Tibial nerve (tissue), 4 donors: ENCODE results near the gene C16orf82.

ENCODE experiments used
- EP300 ChIP-seq, 2 donors: sonication (generic); formaldehyde crosslinking; IDR thresholded peaks; one replicate each; pipeline ENCODE4 v1.6.1; 2017; ENCODE audit warnings: antibody characterized with exemption in 2 of 2, mild to moderate bottlenecking in 1 of 2
- POLR2A ChIP-seq, 2 donors: fragments of 450-650 bp; IDR thresholded peaks; one replicate each; pipeline ENCODE4 v1.6.1; 2017; ENCODE audit warnings: antibody characterized with exemption in 2 of 2, mild to moderate bottlenecking in 2 of 2, moderate library complexity in 2 of 2
- TF ChIP-seq, protein P1 (sequence below), 5 experiments: fragments of 200-600 bp in 3 of 5; fragments of 450-650 bp in 2 of 5; sonication (generic) in 3 of 5; IDR thresholded peaks; one replicate each; pipeline ENCODE4 v1.5.1; 2016 to 2019; ENCODE audit warnings: antibody characterized with exemption in 5 of 5, mild to moderate bottlenecking in 3 of 5, moderate library complexity in 2 of 5

DNA sequence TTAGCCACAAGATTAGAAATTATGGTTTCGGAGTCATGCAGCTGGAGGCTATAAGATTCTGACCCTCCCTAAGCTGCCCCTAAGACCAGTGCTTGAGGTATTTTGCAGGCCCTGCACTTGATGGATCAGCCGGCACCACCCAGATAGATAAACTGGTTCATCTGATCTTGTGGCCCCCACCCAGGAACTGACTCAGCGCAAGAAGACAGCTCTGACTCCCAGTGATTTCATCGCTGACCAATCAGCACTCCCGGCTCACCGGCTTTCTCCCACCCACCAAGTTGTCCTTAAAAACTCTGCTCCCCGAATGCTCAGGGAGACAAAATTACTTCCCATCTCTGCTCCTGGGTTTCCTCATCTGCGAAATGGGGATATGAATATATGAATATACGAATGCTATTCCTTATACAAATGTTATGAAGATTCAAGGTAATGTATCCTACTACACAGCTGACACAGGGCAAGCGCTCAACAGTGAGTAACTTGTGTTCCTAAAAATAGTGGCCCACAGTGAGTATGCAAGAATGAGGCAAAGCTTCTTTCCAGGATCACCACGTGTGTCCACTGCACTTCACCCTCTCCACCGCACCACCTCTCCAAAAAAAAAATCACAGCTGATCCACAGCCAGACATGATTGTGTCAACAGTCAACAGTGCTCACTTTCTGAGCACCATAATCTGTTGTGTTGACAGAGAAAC lies 33.3 kb upstream of the C16orf82 start:
- TF ChIP-seq, protein P1, sequence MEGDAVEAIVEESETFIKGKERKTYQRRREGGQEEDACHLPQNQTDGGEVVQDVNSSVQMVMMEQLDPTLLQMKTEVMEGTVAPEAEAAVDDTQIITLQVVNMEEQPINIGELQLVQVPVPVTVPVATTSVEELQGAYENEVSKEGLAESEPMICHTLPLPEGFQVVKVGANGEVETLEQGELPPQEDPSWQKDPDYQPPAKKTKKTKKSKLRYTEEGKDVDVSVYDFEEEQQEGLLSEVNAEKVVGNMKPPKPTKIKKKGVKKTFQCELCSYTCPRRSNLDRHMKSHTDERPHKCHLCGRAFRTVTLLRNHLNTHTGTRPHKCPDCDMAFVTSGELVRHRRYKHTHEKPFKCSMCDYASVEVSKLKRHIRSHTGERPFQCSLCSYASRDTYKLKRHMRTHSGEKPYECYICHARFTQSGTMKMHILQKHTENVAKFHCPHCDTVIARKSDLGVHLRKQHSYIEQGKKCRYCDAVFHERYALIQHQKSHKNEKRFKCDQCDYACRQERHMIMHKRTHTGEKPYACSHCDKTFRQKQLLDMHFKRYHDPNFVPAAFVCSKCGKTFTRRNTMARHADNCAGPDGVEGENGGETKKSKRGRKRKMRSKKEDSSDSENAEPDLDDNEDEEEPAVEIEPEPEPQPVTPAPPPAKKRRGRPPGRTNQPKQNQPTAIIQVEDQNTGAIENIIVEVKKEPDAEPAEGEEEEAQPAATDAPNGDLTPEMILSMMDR (IDR thresholded peaks at IDR 0.05): no peak
- no peak for TF ChIP-seq POLR2A (IDR thresholded peaks at IDR 0.05)
- TF ChIP-seq EP300 (IDR thresholded peaks at IDR 0.05): no peak
